Activated gamma-delta T cell (primary cell): ENCODE data around the gene PAX7.
"Not testable (repeated sequence)": the region's sequence is repeated elsewhere in the genome, so short reads cannot be mapped to it uniquely, and the experiment has no call there.

Experiments used
- DNase-seq: peaks from one replicate; lab custom pipeline; 2025; lab: John Stamatoyannopoulos, UW

Gene PAX7

DNA sequence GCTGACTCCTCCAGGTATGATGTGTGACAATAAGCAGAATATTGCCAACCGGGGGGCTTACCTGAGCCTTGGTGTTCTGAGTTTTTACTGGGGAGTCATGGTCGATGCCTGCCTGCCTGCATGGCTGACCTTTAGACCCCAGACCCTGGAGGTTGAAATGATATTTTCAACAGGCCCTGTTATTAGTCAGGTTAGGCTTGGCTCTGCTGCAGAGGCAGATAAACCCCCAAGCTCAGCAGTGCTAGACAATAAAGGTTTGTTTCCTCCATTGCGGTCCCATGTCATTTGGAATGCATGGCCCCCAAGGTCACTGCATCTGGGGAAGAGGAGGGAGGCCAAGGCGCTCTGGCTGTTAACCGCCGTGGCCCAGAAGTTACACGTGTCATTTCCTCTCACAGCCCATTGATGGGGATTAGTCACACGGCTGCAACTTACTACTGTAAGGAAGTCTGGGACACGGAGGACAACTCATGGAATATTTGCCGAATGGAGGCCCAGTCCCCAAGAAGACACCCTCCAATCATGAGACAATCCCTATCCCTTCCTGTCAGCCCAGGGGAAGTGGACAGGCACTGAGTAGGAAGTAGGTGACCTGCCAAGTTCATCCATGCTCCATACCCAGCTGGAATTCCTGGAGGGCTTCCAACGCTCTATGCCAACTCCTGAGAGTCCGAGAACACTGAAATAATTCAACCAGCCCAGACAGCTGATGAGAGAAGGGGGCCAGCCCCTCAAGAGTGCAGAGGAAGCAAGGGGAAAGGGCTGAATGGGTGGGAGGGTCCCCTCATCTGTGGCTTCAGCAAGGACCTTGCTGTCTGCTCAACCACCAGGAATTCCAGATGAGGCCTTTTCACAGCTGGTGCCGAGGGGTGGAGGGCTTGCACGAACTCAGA, 131.5 kb downstream of the PAX7 start:
- DNase-seq: no peak

DNA sequence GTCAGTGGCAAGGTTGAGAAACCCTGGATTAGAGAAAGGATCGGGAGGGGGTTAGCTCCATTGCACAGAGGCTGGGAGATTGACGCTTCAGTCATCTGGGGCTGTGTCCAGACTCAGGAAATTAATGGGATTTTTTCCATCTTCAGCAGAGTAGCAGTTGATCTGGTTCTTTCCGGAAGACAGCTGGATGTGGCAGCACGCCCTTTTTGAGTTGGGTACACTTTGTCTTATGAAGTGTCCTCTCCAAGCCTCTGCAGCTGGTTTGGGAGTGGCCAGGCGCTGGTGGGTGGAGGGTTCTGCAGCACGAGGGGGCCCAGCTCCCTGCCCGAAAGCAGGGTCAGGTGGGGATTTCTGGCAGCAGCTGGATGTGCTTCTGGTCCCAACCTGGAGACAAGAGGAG, 133.7 kb downstream of the PAX7 start:
- DNase-seq: no peak

DNA sequence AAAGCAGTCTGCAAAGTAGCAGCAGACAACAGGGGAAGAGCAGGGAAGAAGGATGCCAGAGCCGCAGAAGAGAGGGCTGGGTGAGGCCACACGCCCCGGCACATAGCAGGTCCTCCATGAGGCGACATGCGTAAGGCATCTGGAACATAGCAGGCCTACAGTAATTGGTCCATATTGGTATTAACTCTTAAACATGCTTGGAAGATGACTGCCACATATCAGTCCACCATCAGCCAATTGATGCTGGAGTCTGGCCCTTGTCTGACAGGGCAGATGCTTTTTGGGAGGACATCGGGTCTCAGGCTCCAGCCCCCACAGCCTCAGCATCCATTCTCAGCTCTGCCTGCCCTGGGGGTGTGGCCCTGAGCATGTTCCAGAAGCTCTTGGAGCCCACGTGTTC, 135.1 kb downstream of the PAX7 start:
- no peak for DNase-seq

DNA sequence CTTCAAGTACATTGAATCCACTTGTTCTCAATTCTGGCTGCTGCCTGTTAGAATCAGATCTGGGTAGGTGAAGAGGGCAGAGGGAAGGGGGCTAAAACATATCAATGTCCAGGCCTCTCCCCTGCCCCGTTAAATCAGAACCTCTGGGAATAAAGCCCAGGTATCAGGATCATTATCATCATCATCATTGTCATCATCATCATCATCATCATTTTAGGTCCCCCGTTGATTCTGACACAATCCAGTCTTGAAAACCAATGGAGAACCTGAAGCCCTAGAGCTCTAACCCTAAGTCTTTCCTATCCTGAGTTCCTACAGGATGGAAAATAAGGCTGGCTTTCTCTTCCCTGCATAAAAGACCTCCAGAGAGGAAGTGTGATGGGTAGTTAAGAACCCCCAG, 135.7 kb downstream of the PAX7 start:
- no peak for DNase-seq

DNA sequence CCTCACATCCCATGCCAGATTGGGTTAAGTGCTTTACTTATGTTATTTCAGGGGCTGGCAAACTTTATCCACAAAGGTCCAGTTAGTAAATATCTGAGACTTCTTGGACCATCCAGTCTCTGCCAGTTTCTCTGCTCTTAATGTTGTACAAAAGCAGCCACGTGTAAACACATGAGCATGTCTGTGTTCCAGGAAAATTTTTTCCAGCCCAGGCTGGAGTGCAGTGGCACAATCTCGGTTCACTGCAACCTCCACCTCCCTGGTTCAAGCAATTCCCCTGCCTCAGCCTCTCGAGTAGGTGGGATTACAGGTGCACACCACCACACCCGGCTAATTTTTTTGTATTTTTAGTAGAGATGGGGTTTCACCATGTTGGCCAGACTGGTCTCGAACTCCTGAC, 136.9 kb downstream of the PAX7 start:
- DNase-seq: not testable (repeated sequence)

DNA sequence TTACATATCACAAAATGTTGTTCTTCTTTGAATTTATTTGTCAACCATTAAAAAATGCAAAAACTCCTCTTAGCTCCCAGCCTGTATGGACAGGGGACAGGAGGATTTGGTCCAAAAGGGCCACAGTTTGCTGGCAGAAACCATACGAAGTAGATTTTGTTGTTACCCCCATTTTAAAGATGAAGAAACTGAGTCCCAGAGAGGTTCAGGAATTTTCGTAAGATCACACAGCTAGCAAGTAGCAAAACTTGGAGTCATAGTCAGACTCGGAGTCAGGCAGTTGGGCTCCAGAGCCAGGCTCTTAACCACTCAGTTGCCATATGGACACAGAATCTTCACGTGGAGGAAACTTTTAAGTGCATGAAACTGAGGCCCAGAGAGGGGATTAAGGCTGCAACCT, 137.4 kb downstream of the PAX7 start:
- no peak for DNase-seq

DNA sequence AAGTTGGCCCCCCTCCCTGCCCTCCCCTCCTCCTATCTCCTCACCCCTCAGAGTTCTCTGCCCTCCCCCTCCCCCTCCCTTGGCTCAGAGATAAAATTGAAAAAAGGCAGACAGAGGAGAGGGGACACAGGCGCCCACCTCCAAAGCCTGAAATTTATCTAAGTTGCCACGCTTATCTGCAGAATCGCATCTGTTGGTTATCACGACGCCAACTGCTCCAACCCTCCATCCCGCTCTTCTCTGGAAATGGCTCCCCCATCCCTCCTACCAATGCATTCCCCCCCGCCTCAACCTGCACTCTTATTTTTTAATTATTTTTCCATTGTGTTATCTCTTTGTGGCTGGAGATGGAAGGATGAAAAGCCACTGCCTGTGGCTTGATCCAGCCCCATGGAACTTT, 138.5 kb downstream of the PAX7 start:
- DNase-seq: no peak

DNA sequence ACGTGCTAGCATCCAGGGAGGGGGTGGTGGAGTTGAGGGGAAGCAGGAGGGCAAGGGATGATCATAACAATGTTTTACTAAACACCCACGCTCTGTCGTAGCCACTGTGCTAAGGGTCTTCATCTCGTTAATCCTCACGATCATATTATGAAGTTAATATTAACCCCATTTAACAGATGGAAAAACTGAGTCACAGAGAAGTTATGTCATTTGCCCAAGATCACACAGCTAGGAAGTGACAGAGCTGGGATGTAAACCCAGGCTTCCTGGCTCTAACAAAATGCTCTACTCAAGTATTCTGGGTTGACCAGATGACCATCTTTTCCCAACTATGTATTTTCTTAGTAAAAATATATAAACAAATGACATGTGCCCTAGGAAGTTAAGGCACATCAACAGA, 140.2 kb downstream of the PAX7 start:
- DNase-seq: no peak

DNA sequence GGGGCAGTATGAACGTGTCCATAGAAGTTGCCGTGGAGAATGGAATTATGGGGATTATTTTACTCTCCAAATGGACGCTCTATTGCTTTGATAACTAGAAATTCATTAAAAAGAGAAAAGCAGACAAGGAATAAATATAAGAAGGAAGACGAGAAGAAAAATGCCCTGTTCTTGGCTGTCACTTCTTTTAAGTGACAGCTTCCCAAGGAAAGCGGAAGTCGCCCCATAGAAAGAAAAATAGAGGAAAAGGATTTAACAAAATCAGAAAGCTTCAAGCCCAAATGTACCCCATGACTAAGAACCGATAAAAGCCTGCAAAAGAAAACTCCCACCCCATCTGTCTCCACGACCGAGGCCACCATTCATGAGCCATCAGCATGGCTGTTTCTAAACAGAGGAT, 143.1 kb downstream of the PAX7 start:
- DNase-seq: no peak

DNA sequence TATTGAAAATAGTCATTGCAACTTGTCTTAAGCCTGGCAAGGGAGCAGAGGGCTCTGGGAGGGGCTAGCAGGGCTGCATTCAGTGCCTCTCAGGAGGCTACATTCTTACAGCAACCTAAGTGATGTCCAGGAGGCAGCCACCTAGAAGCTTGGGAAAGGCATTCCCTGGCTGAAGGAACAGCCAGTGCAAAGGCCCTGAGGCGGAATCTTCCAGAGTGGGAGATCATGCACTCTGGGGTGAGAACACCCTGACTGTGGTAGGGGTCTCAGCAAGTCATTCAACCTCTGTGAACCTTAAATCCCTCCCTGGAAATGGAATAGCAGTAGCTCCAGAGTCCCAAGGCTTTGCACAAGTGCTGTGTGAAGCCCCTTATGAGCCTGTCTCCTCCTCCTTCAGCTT, 144.7 kb downstream of the PAX7 start:
- no peak for DNase-seq

DNA sequence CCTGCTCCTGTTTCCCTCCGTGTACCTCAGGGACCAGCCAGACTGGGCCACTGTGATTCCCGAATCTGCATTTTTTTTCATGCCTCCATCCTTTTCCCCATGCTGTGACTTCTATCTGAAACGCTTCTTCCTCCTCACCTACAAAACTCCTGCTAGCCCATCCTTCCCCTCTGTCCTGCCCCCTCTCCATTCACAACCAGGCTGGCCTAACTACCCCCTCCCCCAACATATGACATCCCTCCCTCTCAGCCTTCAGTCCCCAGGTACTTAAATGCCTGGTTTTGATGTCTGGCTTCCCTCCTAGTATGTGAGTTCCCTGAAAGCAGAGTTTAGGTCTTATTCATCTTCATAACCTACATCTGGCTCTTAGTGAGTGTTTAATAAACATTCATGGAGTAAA, 146.1 kb downstream of the PAX7 start:
- DNase-seq: no peak

DNA sequence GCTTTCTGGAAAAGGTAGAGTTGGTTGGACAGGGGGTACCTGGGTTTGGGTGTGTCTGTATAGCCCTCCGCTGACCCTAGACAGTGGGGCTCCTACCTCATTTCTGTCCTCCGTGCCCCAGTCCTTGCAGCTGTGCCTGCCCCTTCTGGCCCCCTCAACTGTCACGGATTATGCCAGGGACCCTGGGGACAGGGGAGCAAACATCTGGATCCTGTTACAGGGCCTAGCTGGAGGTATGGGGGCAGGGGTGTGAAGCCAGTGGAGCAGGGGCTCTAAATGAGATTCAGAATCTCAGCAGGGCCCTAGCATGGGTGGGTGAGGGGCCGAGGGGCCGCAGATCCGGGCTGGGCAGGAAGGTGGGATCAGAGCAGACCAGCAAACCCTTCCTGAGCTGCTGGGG, 147.8 kb downstream of the PAX7 start:
- no peak for DNase-seq

DNA sequence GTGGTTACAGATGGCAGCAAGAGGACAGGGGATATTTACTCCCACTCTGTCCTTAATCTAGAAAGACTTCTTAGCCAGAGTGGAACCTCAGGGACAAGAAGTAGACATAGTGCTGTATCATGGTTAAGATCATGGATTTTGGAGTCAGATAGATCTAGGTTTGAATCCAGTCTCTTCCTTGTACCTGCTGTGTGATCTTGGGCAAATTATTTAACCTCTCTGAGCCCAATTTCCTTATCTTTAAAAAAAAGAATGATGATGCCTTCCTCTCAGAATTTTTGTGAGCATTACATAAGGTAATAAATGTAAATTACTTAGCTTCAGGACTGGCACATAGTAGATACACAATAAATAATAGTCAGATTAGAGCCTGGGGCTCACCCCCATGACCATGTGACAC, 150.4 kb downstream of the PAX7 start:
- no peak for DNase-seq

DNA sequence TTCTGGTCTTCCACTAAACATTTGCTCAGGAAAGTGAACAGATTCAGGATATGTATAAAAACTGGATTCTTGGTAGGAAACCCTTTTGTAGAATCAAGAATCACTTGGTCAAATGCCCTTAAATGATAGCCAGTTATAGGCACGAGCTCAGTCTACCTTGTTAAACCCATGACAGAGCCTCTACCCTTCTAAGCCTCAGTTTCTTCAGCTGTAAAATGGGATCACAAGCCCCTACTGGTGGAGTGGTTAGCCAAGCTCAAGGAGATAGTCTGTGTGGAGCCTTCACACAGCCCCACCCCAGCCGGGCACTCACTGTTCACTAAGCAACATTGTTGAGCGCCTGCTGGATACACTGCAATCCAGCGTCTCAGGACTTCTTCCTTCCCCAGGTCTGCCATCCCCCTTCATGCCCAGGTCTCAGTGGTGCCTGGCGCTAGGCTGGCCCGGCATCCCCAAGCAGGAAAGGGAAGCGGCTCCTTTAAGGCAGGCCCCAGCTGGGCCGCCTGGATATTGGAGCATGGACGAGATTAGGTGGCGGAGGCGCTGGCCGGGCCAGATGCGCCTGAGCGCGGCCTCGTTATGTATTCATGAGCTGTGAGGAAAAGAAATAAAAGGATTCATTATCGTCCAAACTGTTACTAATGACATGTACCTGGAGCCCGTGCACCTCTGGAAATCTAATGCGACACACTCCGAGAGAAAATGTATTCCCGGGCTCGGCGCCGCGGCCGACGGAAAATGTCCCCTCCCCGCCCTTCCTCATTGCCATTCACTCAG, 153.2 kb downstream of the PAX7 start:
- DNase-seq: no peak

DNA sequence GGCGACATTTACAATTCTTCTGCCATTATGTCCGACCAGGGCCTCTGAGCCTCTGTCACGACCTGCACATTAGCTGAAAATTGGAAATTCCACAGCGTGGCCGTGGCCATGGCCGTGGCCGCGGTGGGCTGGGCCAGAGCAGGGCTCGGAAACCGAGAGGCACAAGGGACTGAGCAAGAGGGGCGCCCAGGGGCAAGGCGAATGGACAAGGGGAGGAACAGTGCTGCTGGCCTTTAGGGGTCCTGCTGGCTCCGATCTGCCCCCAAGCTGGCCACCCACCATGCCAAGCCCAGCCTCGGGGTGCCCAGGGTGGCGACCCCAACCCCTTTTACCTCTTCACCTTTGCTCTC, 153.8 kb downstream of the PAX7 start:
- no peak for DNase-seq

DNA sequence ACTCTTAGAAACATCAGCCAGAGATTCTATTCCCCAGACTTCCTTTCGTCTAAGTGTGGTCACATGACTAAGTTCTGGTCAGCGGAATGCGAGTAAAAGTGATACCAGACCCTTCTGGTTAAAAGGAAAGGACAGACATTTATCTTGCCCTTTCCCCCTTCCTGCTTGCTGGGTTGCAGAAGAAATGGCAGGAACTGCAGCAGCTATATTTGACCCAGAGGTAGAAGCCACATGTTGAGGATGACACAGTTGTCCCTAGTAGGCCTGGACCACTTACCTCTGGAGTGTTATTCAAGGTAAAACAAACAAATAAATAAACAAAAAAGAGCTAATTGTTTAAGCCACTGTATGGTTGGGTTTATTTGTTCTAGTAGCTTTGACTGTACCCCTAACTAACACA, 155.5 kb downstream of the PAX7 start:
- DNase-seq: no peak

DNA sequence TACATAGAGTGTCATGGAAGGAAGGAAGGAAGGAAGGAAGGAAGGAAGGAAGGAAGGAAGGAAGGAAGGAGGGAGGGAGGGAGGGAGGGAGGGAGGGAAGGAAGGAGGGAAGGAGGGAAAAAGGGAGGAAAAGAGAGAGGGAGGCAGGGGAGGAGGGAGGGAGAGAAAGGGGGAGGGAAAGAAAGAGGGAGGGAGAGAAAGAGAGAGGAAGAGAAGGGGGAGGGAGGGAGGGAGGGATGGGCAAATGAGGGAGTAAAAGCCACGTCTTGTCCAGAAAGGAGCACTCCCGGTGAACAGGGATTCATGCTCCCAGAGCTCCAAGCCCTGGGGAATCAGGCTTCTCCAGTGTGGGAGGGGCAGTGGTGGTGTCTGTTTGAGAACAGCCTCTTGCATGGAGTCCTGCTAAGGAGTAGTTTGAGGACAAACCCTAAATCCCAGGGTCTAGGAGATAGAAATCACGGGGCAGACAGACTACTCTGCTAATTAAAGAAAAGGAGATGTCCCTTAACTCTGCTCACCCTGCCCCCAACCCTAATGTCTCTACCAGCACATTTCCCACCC, 157.3 kb downstream of the PAX7 start:
- DNase-seq: no peak

DNA sequence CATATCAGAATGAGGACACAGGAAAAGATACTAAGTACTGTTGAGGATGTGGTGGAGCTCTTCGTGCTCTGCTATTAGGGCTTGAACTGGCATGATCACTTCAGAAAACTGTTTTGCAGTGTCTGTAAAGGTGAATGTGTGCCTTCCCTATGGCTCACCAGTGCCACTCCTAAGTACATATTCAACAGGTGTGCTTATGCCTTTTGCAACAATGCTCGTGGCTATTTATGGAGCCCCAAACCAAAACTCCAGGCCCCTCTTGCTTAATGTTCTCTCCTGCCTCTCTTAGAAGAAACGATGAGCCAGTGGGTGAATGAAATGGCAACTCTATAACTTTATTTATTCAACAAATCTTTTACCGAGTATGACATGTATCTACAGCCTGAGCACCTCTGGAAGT, 158.6 kb downstream of the PAX7 start:
- DNase-seq: no peak

DNA sequence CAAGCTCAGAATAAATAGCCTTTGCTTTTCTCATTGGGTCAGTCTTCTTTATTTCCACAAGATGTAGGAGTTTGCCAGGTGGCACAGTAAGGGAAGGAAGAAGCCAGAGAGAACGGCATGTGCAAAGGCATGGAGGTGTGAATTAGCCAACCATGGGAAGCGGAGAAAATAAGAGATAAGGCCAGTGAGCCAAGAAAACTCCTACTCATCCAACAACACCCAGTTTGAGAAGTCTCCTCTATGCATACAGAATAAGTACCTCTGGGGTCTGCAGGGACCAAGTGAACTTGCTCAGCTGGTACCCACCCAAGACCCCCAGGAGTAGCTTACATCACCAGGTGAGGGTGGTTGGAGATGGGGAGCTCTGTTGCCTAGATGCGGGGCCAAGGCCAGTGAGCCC, 162.1 kb downstream of the PAX7 start:
- no peak for DNase-seq

DNA sequence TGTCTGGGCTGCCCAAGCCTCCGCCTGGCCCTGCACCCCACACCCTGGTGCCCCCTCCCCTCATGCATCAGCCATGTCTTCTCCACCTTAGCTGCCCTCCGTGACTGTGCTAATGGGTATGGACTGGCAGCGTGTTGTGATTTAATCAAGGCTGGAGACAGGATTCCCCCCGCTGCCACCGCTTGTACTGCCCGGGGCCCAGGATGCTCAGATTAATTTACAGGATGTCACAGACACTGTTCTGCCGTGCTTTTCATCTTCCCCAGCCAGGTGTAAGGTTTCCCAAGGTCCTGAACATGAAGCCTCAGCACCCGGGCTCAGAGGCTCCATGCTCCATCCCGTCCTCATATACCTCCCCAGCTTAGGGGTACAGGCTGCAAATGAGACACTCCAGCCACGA, 162.5 kb downstream of the PAX7 start:
- DNase-seq: no peak

DNA sequence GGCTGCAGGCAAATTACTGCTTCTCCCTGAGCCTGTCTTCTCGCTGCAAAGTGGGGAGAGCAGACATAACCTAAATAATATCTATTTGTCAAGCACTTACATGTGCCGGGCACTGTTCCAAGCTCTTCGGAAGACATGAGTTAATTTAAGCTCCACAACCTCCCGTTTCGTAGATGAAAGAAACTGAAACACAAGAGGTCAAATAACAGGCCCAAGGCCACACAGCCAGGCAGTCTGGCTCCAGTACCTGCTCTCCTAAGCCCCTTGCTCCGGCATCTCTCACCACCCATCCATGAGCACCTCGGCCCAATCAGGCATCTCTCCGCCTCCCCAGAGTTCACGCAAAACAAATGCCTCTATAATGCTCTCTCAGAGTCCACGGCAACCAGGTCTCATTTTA, 163.4 kb downstream of the PAX7 start:
- no peak for DNase-seq

DNA sequence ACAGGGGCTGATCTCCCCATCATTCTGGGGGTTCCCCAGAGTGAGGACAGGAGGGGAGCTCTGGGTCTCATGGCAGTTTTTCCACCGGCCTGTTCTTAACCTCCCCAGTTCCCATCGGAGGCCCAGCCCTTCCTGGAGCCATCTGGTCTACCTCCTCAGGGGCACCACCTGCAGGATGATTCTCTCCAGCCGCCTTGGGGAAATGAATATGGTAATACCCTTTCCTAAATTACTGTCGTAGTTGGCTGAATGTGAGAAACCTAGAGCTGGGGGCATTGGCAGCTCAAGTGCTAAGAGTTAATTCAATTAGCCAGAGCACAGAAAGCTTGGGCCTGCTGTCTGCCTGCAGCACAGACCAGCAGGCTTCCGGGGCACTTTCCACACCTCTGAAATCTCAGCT, 163.9 kb downstream of the PAX7 start:
- DNase-seq: no peak

DNA sequence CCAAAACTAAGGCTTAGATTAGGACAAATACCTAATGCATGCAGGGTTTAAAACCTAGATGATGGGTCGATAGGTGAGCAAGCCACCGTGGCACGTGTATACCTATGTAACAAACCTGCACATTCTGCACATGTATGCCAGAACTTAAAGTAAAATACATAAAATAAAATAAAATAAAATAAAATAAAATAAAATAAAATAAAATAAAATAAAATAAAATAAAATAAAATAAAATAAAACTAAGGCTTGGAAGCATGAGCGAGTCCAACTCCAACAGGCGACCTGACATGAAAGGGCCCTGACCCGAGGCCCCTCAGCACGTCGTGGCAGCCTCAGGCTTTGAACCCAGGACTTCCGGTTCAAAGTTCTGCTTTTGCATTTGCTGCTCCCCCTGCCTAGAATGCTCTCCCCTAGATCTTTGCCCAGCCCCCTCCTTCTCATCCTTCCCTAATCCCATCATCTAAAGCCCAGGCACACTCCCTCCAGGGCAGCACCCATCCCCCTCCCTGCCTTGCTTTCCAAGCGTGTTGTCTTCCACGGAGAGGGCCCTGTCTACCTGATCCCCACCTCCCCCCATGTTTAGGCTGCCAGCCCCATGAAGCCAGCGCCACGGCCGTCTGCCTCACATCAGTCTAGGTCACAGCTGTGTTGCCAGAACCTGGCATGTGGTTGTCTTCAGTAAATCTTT, 164.5 kb downstream of the PAX7 start:
- DNase-seq: no peak
